ENCODE results near the gene SKIDA1.

DNA sequence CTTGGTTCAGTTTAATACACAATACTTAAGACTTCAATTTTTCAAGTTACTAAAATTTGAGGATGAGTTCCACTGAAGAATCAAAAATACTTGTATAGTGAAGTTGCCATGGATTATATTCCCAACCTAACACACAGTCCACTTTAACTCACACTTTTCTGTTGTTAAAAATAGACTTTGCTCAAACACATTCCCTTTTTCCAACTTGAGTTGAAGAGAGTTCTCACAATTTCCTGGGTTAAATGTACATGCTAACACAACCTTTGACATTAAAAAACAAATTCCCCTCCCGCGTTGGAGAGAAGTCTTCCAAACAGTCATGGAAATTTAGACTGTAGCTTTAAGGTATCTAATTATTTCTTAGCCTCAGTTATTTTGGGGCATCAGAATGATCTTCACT is 27.1 kb downstream of the SKIDA1 start:
- TF ChIP-seq, protein P1, sequence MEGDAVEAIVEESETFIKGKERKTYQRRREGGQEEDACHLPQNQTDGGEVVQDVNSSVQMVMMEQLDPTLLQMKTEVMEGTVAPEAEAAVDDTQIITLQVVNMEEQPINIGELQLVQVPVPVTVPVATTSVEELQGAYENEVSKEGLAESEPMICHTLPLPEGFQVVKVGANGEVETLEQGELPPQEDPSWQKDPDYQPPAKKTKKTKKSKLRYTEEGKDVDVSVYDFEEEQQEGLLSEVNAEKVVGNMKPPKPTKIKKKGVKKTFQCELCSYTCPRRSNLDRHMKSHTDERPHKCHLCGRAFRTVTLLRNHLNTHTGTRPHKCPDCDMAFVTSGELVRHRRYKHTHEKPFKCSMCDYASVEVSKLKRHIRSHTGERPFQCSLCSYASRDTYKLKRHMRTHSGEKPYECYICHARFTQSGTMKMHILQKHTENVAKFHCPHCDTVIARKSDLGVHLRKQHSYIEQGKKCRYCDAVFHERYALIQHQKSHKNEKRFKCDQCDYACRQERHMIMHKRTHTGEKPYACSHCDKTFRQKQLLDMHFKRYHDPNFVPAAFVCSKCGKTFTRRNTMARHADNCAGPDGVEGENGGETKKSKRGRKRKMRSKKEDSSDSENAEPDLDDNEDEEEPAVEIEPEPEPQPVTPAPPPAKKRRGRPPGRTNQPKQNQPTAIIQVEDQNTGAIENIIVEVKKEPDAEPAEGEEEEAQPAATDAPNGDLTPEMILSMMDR (IDR thresholded peaks at IDR 0.05), result no peak
- TF ChIP-seq POLR2AphosphoS5 (IDR thresholded peaks at IDR 0.05; ENCODE audit: low read depth, low read length) (no peak), SIN3A (IDR thresholded peaks at IDR 0.05; ENCODE audit: borderline replicate concordance, insufficient read depth, low read depth, low read length) (no peak)
